GM23338 (cell line): ENCODE data around the gene NT5DC4. TPM values are rescaled to one million over a fixed set of nuclear protein-coding genes. Genes with fewer than 3 reads are reported as not detected.

Experiments
- ATAC-seq: fragments of 200-7000 bp; cut with Tn5 transposase; 3 replicates; pipeline ENCODE4 v1.9.1; 2020
- DNase-seq: peaks from one replicate; pipeline ENCODE4 v3.0.0-alpha.2; 2015; ENCODE audit warnings: low spot score
- H2AFZ ChIP-seq: fragments of 200-600 bp; sonication (generic); 2 replicates; pipeline ENCODE4 v1.8.0; 2016; ENCODE audit warnings: antibody characterized with exemption, mild to moderate bottlenecking, moderate library complexity
- H3F3A ChIP-seq: fragments of 200-600 bp; sonication (generic); replicated peaks from 2 replicates; pipeline ENCODE4 v1.8.0; 2017; ENCODE audit warnings: antibody characterized with exemption, mixed run types, low read depth
- H3K27ac ChIP-seq: fragments of 200-600 bp; sonication (generic); 2 replicates; pipeline ENCODE4 v1.6.1; 2016; ENCODE audit warnings: low read depth
- H3K27me3 ChIP-seq: fragments of 200-600 bp; sonication (generic); 2 replicates; pipeline ENCODE4 v1.8.0; 2016; ENCODE audit warnings: mild to moderate bottlenecking, mixed run types, moderate library complexity; ENCODE audit not compliant: insufficient read depth
- H3K36me3 ChIP-seq: fragments of 200-600 bp; sonication (generic); 2 replicates; pipeline ENCODE4 v1.8.0; 2016; ENCODE audit warnings: mild to moderate bottlenecking; ENCODE audit not compliant: insufficient read depth
- H3K4me1 ChIP-seq: fragments of 200-600 bp; sonication (generic); 2 replicates; pipeline ENCODE4 v1.8.0; 2016; ENCODE audit warnings: mild to moderate bottlenecking, moderate library complexity; ENCODE audit not compliant: insufficient read depth
- H3K4me2 ChIP-seq: fragments of 200-600 bp; sonication (generic); 2 replicates; pipeline ENCODE4 v1.7.1; 2017; ENCODE audit warnings: mixed run types
- H3K4me3 ChIP-seq: fragments of 200-600 bp; sonication (generic); 2 replicates; pipeline ENCODE4 v1.6.1; 2016; ENCODE audit warnings: mixed run types
- H3K79me2 ChIP-seq: fragments of 200-600 bp; sonication (generic); replicated peaks from 2 replicates; pipeline ENCODE4 v1.8.0; 2017; ENCODE audit warnings: mild to moderate bottlenecking; ENCODE audit not compliant: insufficient read depth
- H3K9me2 ChIP-seq: fragments of 200-600 bp; sonication (generic); 2 replicates; pipeline ENCODE4 v1.8.0; 2017; ENCODE audit not compliant: insufficient read depth
- H4K20me1 ChIP-seq: fragments of 200-600 bp; sonication (generic); replicated peaks from 2 replicates; pipeline ENCODE4 v1.8.0; 2017; ENCODE audit warnings: mild to moderate bottlenecking; ENCODE audit not compliant: insufficient read depth
- H3K27ac Mint-ChIP-seq: 2 replicates; pipeline ENCODE4 v1.8.0; 2020; ENCODE audit warnings: inconsistent platforms, mild to moderate bottlenecking, moderate library complexity, mixed read lengths
- H3K27me3 Mint-ChIP-seq: 3 replicates; pipeline ENCODE4 v1.8.0; 2022; ENCODE audit warnings: low read depth, mild to moderate bottlenecking, moderate library complexity, mixed read lengths, inconsistent platforms; ENCODE audit not compliant: insufficient read depth, poor library complexity
- H3K36me3 Mint-ChIP-seq: 3 replicates; pipeline ENCODE4 v1.8.0; 2021; ENCODE audit warnings: low read depth, mild to moderate bottlenecking, inconsistent platforms, moderate library complexity, mixed read lengths
- H3K4me1 Mint-ChIP-seq: 3 replicates; pipeline ENCODE4 v1.8.0; 2020; ENCODE audit warnings: mild to moderate bottlenecking, inconsistent platforms, mixed read lengths
- H3K4me3 Mint-ChIP-seq: 3 replicates; pipeline ENCODE4 v1.8.0; 2021; ENCODE audit warnings: moderate library complexity, mild to moderate bottlenecking, inconsistent platforms, mixed read lengths
- H3K9me3 Mint-ChIP-seq: 3 replicates; pipeline ENCODE4 v1.8.0; 2020; ENCODE audit warnings: moderate library complexity, mild to moderate bottlenecking, inconsistent platforms, mixed read lengths
- CREB1 ChIP-seq: fragments of 250-450 bp; sonication (Bioruptor Pico); IDR thresholded peaks from 2 replicates; pipeline ENCODE4 v1.5.0; 2020; ENCODE audit warnings: low read depth, mild to moderate bottlenecking, moderate library complexity
- EZH2 ChIP-seq: fragments of 200-600 bp; sonication (generic); IDR thresholded peaks from one replicate; pipeline ENCODE4 v1.8.0; 2017; ENCODE audit warnings: antibody characterized with exemption, mild to moderate bottlenecking, low read depth; ENCODE audit not compliant: unreplicated experiment
- EZH2phosphoT487 ChIP-seq: fragments of 200-600 bp; sonication (generic); IDR thresholded peaks from one replicate; pipeline ENCODE4 v1.8.1; 2018; ENCODE audit warnings: antibody characterized with exemption; ENCODE audit not compliant: unreplicated experiment
- JUNB ChIP-seq: IDR thresholded peaks from one replicate; pipeline ENCODE4 v1.6.1; 2016; ENCODE audit warnings: antibody characterized with exemption; ENCODE audit not compliant: unreplicated experiment
- NANOG ChIP-seq: IDR thresholded peaks from 2 replicates; pipeline ENCODE4 v1.6.1; 2016; ENCODE audit warnings: antibody characterized with exemption, borderline replicate concordance
- POLR2AphosphoS5 ChIP-seq: IDR thresholded peaks from 2 replicates; pipeline ENCODE4 v1.6.1; 2016; ENCODE audit warnings: antibody characterized with exemption, low read depth
- STAT1 ChIP-seq: IDR thresholded peaks from one replicate; pipeline ENCODE4 v1.6.1; 2016; ENCODE audit warnings: antibody characterized with exemption; ENCODE audit not compliant: unreplicated experiment
- ZNF114 ChIP-seq: fragments of 250-450 bp; sonication (Bioruptor Pico); IDR thresholded peaks from 2 replicates; pipeline ENCODE4 v1.5.0; 2020; ENCODE audit warnings: mild to moderate bottlenecking, moderate library complexity
- ZNF331 ChIP-seq: fragments of 250-450 bp; sonication (Bioruptor Pico); IDR thresholded peaks from 2 replicates; pipeline ENCODE4 v1.5.0; 2020; ENCODE audit warnings: low read depth, mild to moderate bottlenecking, moderate library complexity
- polyA plus RNA-seq: library from polyadenylated mRNA; unstranded; fragments of >200 nt; fragmentation: Nextera tagmentation; extraction: Ambion mirVana; gene quantifications from 2 replicates; pipeline ENCODE4 v1.2.1, GENCODE V29; 2016
- total RNA-seq: library from RNA; depleted of rRNA; stranded (reverse); fragments of >200 nt; shearing (Covaris generic); gene quantifications from 2 replicates; pipeline ENCODE4 v1.2.3, GENCODE V29; 2014
- TF ChIP-seq, protein P1 (sequence below), 2 experiments: fragments of 200-600 bp in 1 of 2; sonication (generic) in 1 of 2; conservative IDR thresholded peaks; 2 replicates each; pipeline versions ENCODE4 v1.5.1 to v1.6.1; 2016 to 2017; ENCODE audit warnings: antibody characterized with exemption in 2 of 2, low read depth in 2 of 2, mild to moderate bottlenecking in 2 of 2, moderate library complexity in 1 of 2
- TF ChIP-seq, protein P2 (sequence below): IDR thresholded peaks from one replicate; pipeline ENCODE4 v1.6.1; 2018; ENCODE audit warnings: antibody characterized with exemption; ENCODE audit not compliant: unreplicated experiment
- TF ChIP-seq, protein P3 (sequence below): fragments of 250-450 bp; sonication (Bioruptor Pico); IDR thresholded peaks from 2 replicates; pipeline ENCODE4 v1.5.0; 2020; ENCODE audit warnings: mild to moderate bottlenecking, moderate library complexity
- TF ChIP-seq, protein P4 (sequence below): IDR thresholded peaks from 2 replicates; pipeline ENCODE4 v1.6.1; 2016; ENCODE audit warnings: antibody characterized with exemption

Gene NT5DC4
- total and polyA plus RNA-seq, 2 experiments from 2014 or later, result not detected

DNA sequence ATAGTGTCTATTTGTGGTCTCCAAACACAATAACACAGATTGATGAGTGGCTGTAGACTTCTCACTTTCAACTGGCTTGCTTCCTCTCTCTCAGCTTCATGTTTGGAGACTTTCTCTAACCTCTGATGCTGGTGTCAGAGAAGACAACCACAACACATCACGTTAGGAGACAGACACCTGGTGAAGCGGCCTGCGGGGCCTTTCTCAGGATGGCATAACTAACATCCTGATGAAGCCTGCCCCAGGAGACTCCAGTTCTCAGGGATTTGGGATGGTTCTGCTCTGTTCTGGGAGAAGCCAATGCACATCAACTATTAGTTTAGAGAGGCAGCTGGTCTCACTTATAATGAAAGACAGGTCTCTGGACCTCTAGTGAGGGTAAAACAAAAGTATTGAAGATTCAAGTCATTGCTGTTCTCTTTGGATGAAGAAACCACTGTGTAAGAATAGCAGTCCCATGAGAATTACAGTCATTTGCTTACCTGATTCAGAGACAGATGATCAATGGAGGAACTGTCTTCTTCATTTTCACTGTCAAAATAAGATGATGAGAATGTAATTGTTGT lies 61.5 kb downstream of the NT5DC4 start:
- Mint-ChIP-seq H3K4me3 (no peak overlapping the region), H3K27ac (no peak overlapping the region), H3K36me3 (no peaks in the 10 kb centered on the region), H3K9me3 (no peaks in the 10 kb centered on the region), H3K27me3 (peaks cover 6% of the 10 kb centered on the region), H3K4me1 (peaks cover 26% of the 10 kb centered on the region)
- Histone ChIP-seq H3K27ac (no peak overlapping the region), H3K4me1 (peaks cover 22% of the 10 kb centered on the region), H3K4me2 (no peak overlapping the region), H3K9me2 (peaks cover 16% of the 10 kb centered on the region), H3K27me3 (no peaks in the 10 kb centered on the region), H3K79me2 (no peaks in the 10 kb centered on the region), H3K4me3 (no peak overlapping the region), H2AFZ (no peak overlapping the region), H3K36me3 (no peaks in the 10 kb centered on the region), H3F3A (no peaks in the 10 kb centered on the region), H4K20me1 (no peaks in the 10 kb centered on the region)
- TF ChIP-seq, protein P1, sequence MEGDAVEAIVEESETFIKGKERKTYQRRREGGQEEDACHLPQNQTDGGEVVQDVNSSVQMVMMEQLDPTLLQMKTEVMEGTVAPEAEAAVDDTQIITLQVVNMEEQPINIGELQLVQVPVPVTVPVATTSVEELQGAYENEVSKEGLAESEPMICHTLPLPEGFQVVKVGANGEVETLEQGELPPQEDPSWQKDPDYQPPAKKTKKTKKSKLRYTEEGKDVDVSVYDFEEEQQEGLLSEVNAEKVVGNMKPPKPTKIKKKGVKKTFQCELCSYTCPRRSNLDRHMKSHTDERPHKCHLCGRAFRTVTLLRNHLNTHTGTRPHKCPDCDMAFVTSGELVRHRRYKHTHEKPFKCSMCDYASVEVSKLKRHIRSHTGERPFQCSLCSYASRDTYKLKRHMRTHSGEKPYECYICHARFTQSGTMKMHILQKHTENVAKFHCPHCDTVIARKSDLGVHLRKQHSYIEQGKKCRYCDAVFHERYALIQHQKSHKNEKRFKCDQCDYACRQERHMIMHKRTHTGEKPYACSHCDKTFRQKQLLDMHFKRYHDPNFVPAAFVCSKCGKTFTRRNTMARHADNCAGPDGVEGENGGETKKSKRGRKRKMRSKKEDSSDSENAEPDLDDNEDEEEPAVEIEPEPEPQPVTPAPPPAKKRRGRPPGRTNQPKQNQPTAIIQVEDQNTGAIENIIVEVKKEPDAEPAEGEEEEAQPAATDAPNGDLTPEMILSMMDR (conservative IDR thresholded peaks at IDR 0.05; ENCODE audit: low read depth in 2 of 2), result no peak
- TF ChIP-seq STAT1 (no peak), ZNF331 (CRISPR knock-in tag) (no peak), JUNB (no peak), POLR2AphosphoS5 (no peak), NANOG (no peak), EZH2 (no peak), EZH2phosphoT487 (no peak), CREB1 (CRISPR knock-in tag) (no peak), ZNF114 (no peak)
- TF ChIP-seq, protein P2, sequence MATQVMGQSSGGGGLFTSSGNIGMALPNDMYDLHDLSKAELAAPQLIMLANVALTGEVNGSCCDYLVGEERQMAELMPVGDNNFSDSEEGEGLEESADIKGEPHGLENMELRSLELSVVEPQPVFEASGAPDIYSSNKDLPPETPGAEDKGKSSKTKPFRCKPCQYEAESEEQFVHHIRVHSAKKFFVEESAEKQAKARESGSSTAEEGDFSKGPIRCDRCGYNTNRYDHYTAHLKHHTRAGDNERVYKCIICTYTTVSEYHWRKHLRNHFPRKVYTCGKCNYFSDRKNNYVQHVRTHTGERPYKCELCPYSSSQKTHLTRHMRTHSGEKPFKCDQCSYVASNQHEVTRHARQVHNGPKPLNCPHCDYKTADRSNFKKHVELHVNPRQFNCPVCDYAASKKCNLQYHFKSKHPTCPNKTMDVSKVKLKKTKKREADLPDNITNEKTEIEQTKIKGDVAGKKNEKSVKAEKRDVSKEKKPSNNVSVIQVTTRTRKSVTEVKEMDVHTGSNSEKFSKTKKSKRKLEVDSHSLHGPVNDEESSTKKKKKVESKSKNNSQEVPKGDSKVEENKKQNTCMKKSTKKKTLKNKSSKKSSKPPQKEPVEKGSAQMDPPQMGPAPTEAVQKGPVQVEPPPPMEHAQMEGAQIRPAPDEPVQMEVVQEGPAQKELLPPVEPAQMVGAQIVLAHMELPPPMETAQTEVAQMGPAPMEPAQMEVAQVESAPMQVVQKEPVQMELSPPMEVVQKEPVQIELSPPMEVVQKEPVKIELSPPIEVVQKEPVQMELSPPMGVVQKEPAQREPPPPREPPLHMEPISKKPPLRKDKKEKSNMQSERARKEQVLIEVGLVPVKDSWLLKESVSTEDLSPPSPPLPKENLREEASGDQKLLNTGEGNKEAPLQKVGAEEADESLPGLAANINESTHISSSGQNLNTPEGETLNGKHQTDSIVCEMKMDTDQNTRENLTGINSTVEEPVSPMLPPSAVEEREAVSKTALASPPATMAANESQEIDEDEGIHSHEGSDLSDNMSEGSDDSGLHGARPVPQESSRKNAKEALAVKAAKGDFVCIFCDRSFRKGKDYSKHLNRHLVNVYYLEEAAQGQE, result no peak
- TF ChIP-seq, protein P3, sequence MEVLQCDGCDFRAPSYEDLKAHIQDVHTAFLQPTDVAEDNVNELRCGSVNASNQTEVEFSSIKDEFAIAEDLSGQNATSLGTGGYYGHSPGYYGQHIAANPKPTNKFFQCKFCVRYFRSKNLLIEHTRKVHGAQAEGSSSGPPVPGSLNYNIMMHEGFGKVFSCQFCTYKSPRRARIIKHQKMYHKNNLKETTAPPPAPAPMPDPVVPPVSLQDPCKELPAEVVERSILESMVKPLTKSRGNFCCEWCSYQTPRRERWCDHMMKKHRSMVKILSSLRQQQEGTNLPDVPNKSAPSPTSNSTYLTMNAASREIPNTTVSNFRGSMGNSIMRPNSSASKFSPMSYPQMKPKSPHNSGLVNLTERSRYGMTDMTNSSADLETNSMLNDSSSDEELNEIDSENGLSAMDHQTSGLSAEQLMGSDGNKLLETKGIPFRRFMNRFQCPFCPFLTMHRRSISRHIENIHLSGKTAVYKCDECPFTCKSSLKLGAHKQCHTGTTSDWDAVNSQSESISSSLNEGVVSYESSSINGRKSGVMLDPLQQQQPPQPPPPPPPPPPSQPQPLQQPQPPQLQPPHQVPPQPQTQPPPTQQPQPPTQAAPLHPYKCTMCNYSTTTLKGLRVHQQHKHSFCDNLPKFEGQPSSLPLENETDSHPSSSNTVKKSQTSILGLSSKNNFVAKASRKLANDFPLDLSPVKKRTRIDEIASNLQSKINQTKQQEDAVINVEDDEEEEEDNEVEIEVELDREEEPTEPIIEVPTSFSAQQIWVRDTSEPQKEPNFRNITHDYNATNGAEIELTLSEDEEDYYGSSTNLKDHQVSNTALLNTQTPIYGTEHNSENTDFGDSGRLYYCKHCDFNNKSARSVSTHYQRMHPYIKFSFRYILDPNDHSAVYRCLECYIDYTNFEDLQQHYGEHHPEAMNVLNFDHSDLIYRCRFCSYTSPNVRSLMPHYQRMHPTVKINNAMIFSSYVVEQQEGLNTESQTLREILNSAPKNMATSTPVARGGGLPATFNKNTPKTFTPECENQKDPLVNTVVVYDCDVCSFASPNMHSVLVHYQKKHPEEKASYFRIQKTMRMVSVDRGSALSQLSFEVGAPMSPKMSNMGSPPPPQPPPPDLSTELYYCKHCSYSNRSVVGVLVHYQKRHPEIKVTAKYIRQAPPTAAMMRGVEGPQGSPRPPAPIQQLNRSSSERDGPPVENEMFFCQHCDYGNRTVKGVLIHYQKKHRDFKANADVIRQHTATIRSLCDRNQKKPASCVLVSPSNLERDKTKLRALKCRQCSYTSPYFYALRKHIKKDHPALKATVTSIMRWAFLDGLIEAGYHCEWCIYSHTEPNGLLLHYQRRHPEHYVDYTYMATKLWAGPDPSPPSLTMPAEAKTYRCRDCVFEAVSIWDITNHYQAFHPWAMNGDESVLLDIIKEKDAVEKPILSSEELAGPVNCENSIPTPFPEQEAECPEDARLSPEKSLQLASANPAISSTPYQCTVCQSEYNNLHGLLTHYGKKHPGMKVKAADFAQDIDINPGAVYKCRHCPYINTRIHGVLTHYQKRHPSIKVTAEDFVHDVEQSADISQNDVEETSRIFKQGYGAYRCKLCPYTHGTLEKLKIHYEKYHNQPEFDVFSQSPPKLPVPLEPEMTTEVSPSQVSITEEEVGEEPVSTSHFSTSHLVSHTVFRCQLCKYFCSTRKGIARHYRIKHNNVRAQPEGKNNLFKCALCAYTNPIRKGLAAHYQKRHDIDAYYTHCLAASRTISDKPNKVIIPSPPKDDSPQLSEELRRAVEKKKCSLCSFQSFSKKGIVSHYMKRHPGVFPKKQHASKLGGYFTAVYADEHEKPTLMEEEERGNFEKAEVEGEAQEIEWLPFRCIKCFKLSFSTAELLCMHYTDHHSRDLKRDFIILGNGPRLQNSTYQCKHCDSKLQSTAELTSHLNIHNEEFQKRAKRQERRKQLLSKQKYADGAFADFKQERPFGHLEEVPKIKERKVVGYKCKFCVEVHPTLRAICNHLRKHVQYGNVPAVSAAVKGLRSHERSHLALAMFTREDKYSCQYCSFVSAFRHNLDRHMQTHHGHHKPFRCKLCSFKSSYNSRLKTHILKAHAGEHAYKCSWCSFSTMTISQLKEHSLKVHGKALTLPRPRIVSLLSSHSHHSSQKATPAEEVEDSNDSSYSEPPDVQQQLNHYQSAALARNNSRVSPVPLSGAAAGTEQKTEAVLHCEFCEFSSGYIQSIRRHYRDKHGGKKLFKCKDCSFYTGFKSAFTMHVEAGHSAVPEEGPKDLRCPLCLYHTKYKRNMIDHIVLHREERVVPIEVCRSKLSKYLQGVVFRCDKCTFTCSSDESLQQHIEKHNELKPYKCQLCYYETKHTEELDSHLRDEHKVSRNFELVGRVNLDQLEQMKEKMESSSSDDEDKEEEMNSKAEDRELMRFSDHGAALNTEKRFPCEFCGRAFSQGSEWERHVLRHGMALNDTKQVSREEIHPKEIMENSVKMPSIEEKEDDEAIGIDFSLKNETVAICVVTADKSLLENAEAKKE (CRISPR knock-in tag), result no peak
- TF ChIP-seq, protein P4, sequence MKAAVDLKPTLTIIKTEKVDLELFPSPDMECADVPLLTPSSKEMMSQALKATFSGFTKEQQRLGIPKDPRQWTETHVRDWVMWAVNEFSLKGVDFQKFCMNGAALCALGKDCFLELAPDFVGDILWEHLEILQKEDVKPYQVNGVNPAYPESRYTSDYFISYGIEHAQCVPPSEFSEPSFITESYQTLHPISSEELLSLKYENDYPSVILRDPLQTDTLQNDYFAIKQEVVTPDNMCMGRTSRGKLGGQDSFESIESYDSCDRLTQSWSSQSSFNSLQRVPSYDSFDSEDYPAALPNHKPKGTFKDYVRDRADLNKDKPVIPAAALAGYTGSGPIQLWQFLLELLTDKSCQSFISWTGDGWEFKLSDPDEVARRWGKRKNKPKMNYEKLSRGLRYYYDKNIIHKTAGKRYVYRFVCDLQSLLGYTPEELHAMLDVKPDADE, result no peak
- DNase-seq (no peak), ATAC-seq (no peak)
